SK-MEL-5 (cell line): ENCODE measurements around the gene ZBTB17. TPM values are rescaled to one million over a fixed set of nuclear protein-coding genes. Genes with fewer than 3 reads are reported as not detected.

ENCODE experiments used
- DNase-seq: peaks from one replicate; pipeline ENCODE4 v3.0.0-alpha.2; 2016; ENCODE audit warnings: low read depth, low spot score
- in situ Hi-C: cut with HindIII; loops from 2 replicates; pipeline ENCODE4 v1.10.0; 2016; ENCODE audit warnings: low sequenced_read_pairs, high pct_unique_total_duplicates, low pct_unique_long_range_greater_than_20kb
- total RNA-seq: library from RNA; depleted of rRNA; stranded (reverse); fragments of >200 nt; shearing (Covaris generic); gene quantifications from 2 replicates; pipeline ENCODE4 v1.2.3, GENCODE V29; 2014

Gene ZBTB17
- total RNA-seq, 1 experiment from 2014 or later = 35.5 TPM

DNA sequence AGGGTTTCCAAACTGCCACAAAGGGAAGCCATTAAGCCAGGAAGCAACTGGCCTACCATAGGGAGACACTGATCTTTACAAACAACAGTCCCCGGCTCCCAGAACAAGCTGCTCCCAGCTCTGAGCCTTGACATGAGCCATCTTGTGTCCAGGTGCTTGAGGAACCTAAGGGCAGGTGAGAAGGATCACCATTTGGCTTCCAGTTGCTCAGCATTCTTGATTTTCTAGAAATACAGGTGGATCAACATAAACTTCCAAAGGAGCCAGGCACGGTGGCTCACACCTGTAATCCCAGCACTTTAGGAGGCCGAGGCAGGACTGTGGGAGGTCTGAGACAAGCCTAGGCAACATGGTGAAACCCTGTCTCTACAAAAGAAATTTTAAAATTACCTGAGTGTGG lies 21.6 kb downstream of the ZBTB17 start:
- no peak for DNase-seq
- in situ Hi-C loops = no loop called here

DNA sequence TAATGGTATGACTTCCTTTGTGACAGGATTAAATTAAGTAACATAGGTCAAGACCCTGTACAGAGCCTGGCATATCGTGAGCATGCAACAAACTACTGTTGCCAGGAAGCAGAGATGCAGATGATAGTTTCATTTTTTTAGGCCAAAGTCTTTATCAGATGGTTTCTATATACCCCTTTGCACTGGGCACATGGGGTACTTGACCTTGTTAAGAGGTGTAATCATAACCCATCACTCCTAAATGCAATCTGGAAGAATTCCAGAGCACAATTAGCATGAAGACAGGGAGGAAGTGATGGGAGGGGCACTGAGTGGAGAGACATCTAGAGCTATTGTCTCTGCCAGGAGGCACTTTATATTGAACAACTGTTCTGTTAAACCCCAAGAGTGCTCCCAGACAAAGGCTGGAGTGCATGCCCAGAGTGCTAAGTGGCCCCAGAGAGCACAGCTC lies 22.1 kb downstream of the ZBTB17 start:
- in situ Hi-C loops = no loop called here
- no peak for DNase-seq

DNA sequence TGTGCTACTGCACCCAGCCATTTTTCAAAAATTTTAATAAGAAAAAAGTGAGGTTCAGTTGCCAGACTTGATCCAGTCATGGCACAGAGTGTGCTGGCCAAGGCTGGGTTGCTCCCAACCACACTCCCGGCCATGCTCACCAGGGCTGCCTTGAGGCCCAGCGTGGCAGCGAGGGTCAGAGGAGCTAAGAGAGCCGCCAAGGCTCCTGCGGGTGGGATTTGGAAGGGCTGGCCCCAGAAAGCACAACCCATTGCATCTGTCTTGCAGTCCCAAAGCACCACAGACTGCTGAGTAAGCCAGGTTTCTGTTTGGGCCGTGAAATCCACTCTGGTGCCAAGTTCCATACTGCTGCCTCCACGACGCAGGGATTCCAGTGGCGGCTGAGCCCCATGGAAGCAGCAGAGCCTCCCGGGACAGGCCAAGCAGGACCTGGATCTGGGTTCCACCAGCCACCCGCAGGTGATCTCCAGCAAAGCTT lies 22.6 kb downstream of the ZBTB17 start:
- in situ Hi-C loops = no loop called here
- DNase-seq = no peak

DNA sequence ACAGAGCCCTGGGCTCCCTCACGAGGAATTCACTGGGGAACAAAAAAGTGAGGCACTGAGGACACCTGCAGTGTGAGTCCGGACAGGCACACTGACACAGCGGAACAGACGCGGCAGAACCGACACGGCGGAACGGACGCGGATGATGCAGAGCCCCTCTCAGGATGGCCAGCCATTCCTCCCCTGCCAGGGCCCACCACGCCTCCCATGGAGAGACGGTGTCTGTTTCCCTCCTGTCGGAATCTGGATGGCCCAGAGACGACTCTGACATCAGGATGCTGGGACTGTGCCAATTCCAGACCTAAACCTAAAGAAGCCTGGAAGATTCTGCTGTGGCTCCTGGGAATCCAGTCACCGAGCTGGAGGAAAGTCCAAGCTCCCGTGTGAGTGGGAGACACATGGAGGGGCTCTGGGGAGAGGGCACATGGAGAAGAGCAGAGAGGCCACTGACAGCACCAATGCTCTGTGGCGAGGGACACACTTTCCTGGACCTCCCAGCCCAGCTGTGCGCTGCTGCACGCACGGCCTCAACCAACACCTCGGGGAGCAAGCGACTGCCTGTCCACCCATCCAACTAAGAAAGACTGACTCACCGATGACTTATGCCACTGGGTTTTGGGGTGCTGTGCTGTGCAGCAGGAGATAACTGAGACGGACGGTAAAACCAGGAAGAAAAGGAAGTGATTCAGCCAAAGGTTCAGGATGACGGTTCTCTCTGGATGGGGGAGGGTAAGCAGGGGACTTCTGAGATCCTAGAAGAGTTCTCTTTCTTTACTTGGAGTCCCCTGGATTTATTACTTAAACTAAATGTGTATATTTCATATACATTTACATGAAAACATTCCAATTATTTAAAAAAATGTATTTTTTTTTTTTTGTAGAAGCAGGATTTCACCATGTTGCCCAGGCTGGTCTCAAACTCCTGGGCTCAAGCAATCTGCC lies 23.3 kb downstream of the ZBTB17 start:
- DNase-seq = no peak
- in situ Hi-C loops = no loop called here

DNA sequence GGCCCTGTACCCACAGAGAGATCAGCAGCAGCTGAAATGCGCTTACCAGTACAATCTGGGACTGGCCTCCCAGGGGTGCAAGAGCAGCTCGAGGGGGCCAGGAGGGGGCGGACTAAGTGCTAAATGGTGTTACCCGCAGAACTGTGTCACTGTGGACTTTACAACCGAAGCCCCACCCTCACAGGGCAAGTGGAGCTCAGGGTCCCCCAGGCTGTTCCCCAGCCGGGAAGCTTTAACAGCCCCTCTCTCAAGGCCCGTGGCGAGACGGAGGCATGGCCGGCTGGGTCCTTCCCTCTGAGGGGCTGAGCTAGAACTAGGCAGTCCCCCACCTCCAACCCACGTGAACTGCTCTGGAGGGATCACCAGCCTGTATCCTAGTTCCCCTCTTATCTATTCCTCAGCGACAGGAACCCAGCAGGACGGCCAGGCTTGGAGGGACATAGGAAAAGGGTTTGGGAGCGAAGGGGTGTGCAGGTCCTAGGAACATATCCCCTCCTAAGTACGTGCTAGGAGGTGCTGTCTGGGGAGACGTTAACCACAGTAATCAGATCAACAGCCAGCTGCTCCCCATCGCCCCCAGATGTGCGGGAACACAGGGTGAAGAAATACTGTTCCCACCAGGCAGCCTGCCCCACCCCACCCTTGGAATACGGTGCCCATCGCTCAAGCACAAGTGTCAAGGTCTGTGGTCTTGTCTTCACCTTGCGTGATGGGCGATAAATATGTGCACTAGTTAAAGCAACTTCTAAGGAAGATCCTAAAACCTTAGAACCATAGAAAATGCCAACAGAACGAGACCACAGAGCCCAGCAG lies 24.4 kb downstream of the ZBTB17 start:
- in situ Hi-C loops = no loop called here
- DNase-seq = no peak

DNA sequence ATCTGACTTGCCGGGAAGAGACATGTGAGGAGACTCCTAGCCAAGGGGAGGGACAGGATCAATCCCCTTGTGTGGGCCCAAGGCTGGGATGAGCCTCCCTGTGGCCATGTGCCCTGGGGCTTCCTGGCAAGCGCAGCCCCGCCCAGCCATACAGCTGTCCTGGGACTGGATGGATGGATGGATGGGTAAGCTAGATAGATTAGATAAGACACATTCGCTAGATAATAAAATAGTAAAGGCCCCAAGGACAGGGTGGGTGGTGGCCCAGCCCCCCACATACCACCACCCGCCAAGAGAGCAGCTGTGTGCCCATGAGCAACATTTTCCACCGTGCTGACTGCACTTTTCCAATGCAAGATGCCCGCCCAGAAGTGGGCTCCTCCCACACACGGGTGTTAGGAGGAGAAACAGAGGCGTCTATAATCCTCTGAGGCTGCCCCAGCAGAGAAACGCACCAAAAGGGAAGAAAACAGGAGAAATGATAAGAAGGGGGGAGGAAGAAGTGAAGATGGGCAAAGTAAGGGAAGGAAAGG lies 25.1 kb downstream of the ZBTB17 start:
- DNase-seq = no peak
- in situ Hi-C loops = no loop called here

DNA sequence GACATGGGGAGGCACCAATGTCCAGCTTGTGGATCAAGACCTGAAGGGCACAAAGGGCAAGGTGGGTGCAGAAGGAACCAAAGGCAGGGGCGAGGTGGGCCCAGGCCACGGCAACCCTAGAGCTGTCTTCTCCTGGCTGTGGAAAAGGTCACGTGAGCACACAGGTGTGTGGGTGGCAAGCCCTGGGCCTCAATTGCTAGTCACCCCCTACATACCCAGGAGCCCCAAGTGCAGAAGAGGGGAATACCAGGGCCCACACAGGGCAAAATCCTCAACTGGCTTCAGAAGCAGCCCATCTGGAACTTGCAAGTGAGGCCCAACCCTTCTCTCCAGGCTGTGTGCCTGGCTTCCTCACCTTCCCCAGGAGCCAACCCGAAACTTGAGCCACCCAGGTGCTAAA lies 25.6 kb downstream of the ZBTB17 start:
- in situ Hi-C loops = no loop called here
- DNase-seq = no peak

DNA sequence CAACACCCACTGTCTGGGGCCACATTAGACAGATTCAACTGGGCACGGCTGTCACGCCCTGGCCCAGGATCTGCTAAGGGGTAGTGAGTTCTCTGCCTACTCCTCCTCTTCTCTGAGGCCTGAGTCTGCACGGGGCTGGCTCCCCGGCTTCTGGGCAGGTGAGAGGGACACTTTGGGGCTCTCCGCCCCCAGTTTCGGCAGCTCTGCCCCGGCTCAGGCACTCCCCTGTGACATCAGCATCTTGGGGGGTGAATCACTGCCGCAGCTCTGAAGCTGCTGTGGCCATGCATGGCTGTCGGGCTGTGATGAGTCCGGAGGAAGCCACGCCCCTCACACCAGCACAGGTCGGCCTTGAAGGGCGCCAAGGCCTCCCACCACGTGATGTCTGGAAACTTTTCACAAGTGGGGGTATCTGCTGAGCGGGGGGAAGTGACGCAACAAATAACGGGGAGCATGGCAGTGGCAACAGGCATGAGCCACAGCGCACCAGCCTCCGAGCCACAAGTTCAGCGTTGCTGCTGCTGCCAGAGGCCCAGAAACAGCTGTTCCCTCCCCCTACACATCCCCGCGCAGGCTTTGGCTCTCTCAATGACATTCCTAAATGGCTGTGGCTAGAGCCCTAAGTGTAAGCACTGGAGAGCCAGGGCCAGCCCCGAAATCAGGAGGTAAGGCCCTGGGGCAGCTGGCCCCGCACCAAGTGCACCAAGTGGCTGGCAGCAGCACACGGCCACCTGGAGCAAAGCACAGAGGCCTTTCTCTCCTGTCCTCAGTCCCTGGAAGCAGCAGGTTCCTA lies 26.3 kb downstream of the ZBTB17 start:
- DNase-seq = no peak
- in situ Hi-C loops = no loop called here

DNA sequence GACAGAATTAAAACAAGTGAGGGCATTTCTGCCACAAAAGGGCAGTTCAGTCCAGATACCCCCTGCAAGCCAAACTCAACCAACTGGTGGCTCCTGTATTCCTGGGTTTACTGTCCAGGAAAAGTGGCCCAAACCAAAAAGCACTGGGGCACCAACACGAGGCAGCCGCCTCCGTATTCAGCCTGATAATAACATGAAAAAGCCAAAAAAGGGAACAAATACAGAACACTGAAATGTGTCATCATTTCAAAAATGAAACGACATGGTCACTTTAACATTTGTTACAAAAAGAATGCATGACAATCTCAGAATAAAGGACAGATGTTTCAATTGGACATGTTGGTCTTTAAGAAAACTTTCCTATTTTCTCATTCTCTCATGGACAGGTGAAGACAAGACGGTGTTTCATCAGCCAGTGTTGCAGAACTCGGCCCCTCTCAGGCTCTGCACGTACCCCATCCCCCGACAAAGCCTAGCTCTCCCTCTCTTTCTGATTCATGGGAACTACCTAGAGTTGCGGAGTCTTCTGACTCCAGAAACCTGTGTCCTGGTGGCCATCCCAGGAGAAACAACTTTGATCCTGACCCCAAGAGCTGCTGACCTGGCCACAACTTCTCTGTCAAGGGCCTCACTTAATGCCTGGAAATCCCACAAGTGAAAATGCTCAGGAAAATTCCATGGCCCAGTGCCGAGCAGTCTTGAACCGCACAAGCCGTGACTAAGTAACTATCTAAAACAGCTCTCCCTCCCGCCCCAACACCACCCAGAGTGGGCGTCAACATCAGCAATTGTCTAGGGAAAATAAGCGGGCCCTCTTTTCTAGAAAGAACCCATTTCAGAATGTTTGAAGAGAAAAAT lies 27.1 kb downstream of the ZBTB17 start:
- in situ Hi-C loops = no loop called here
- no peak for DNase-seq

DNA sequence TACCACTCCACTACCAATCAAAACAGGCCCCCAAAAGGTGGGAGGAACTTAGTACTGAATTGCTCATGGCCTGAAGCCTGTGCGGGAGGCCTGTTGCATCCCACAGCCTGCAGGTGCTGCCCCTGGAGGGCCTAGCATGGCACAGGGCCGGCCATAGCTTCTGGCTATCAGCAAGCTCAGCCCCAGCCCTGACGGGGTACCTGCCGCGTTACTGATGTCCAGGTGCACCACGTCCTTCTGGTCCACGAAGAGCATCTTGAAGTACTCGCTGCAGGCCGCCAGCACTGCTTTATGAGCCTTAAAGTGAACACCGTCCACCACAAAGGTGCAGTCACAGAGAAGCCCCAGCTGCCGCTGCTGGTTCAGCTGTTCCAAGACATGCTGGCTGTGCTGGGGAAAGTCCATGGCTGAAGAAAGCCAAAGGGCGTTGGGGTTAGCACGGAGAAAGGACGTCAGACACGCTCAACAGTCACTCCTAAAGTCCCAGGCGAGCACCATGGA lies 27.8 kb downstream of the ZBTB17 start:
- DNase-seq = no peak

DNA sequence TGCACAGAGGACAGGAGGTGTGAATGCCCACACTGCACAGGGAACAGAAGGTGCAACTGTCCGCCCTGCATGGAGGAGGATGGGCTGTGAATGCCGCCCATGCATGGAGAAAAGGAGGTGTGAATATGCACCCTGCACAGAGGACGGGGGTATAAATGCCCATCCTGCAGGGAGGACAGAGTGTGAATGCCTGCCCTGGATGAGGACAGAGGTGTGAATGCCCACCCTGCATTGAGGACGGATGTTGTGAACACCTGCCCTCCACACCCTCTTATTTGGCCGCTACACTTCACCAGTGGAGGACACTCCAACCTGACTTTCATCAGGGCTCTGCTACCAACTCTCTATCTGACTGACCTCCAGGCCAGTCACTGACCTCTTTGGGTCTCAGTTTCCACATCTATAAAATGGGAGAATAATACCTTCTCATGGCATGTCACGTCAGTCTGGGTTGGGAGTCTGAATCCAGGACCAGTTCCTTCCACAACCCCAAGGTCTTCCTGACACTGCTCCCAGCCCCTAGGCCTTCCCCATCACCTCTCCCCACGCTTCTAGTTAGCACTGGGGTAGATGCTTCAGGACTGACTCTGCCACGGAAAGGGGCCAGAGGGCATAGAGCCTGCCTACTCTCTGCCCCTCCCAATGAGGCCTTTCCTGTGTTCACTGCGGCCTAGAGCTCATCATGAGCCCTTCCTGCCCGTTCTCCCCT lies 28.4 kb downstream of the ZBTB17 start:
- in situ Hi-C loops = no loop called here
- no peak for DNase-seq

More for the DNA sequence above, 27.8 kb downstream of the ZBTB17 start:
- in situ Hi-C loops = no loop called here

DNA sequence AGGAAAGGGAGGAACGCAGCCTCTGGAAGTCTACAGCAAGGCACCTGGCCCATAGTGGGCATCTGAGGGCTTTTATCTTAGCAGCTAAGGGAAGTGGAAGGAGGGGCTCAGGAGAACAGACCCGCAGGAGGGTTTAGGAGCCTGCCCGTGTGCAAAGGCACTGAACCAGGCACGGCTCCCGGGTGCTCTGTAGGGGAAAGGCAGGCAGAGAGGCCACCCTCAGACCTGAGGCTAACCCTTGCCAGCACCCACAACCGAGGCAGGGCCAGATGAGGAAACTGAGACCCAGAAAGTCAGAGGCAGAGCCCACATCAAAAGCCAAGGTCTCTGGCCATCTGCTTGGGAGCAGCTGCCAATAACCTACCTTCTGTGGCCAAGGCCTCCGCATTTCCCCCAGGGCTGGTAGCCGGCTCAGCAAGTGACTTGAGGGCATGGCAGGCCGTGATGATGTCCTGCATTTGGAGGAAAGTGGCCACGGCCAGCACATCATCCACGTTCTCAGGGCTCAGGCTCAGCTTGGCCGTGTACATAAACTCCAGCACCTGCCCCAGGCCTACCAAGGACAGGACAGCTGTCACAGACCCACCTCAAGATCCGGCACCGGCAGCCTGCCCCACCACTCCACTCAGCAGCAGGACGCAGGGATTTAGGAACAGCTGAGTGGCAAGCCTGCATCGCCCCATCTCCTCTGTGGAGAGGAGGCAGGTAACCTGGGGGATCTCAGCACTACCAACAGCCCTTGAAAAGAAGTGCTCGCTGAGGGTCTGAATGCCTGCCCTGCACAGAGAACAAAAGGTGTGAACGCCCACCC lies 29.1 kb downstream of the ZBTB17 start:
- in situ Hi-C loops = no loop called here
- no peak for DNase-seq

DNA sequence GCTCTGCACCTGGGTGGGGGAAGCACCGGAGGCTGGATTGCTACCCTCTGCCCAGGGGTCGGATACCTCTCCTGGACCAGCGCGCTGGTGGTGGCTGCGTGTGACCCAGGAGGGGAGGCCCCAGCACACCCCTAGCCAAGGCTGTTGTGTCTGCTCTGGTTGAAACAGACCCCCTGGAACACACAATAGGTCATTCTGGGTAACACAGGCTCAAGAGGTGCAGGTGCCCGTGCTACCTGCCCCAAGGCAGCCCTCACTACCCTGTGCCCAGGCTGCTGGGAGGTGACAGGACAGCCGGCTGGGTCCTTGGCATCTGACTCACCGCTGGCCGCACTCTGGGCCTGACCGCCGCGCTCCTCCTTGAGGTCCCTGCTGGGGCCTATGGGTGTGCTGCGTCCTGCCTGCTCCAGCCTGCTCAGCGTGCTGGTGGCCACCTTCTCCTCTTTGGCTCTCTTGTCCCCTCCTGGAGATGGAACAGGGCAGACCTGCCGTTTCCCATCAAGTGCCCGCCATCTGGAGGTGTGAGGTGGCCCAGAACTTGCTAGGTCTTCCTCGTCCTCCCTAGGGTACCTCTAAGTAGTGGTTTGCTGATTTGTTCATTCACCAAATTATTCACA lies 30.0 kb downstream of the ZBTB17 start:
- DNase-seq = no peak
- in situ Hi-C loops = no loop called here

DNA sequence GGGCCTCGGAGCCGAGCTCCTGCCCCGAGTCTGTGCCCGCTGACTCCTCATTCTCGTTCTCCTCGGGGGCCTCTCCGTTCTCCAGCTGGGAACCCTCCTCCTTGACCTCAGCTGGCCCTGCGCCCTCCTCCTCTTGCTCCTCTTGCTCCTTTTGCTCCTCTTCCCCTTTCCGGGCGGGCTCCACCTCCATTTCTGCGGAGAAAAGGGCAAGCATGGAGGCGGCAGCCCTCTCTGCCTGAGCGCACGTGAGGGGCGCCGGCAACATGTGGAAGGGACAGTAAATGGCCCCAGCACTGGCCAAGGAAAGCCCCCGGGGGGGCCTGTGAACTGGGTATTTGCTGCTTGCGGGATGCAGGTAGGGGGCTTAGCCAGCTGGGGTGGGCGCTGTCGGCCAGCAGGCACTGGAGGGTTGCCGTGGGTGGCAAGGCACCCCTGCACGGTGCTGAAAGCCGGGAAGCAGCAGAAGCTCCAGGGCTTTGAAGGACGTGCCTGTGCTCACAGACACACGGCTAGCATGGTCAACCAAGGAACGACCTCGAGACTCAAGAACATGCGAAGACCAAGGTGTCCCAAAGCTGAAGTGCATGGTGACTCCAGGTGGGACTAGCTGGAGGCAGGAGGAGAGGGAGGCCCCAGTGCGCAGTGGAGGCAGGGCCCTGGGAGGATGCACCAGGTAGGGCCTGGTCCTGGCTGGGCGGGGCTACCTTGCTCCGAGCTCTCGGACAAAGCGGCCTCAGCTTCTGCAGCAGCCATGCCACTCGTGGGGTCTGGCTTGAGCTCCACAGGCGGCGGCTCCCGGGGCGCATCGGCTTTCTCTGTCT lies 30.7 kb downstream of the ZBTB17 start:
- no peak for DNase-seq
- in situ Hi-C loops = no loop called here
